ENCODE measurements around the gene MOSPD3. TPM values are rescaled to one million over a fixed set of nuclear protein-coding genes. Genes with fewer than 3 reads are reported as not detected.

MOSPD3 gene
- polyA plus RNA-seq, 1 experiment, result 9.1 TPM

DNA sequence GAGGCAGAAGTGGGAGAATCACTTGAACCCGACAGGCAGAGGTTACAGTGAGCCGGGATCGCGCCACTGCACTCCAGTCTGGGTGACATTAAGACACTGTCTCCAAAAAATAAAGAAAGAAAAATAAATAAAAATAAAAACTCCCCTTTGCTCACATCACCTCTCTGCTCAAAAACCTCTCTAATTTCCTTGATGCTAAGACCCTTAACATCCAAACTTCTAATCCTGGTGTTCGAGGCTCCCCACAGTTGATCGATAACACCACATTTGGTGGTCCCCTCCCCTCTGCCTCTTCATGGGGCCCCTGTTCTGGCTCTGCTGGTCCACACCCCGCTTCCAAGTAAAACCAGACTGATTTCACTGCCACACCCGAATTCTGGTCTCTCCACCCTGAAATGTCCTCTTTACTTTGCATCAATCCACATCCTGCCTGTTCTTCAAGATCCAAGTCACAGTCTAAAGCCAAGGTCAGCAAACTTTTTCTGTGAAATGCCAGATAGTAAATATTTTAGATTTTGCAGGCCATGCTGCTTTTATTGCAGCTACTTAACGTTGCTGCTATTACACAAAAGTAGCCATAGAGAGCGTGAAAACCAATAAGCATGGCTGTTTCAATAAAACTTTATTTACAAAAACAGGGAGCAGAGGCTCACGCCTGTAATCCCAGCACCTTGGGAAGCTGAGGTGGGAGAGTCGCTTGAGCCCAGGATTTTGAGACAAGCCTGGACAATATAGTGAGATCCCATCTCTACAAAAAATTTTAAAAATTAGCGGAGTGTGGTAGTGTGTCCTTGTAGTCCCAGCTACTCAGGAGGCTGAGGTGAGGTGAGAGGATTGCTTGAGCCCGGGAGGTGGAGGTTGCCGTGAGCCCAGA is 11.8 kb downstream of the MOSPD3 start:
- no peak for DNase-seq (ENCODE audit: low read depth, low spot score)
- TF ChIP-seq CTCF (IDR thresholded peaks at IDR 0.05; ENCODE audit: low read depth, low read length), result no peak
- Histone ChIP-seq H3K9me3 (ENCODE audit: control insufficient read depth, insufficient read depth, low read length) (no peaks in the 10 kb centered on the region), H3K27ac (ENCODE audit: low read depth, low read length) (no peak overlapping the region), H3K27me3 (ENCODE audit: control insufficient read depth, insufficient read depth, low read length) (no peaks in the 10 kb centered on the region), H3K4me3 (ENCODE audit: low read depth, low read length) (no peak overlapping the region)
- ChIA-PET CTCF (no interaction called here), POLR2A (no interaction called here)

GRCh38 chr7:100626055-100626454 is 13.7 kb downstream of the MOSPD3 start:
- ChIA-PET CTCF (interaction anchor here (1.0 kb wide), 1 partner anchor 100 kb away, joined by 3 read pairs; no protein-coding TSS in a partner anchor), POLR2A (interaction anchor here (0.5 to 1.5 kb wide), 4 partner anchors 14 to 80 kb away, joined by 3 to 7 read pairs (median 6); partner anchors contain the start of genes FBXO24, LRCH4, MOSPD3 and PCOLCE)
- H3K4me3 ChIP-seq (ENCODE audit: low read depth, low read length), result peak overlapping the region; percentile 53
- no peaks in the 10 kb centered on the region for H3K9me3 ChIP-seq (ENCODE audit: control insufficient read depth, insufficient read depth, low read length)
- no peak for DNase-seq (ENCODE audit: low read depth, low spot score)
- H3K27me3 ChIP-seq (ENCODE audit: control insufficient read depth, insufficient read depth, low read length), result no peaks in the 10 kb centered on the region
- TF ChIP-seq CTCF (IDR thresholded peaks at IDR 0.05; ENCODE audit: low read depth, low read length), result no peak
- no peak overlapping the region for H3K27ac ChIP-seq (ENCODE audit: low read depth, low read length)

GRCh38 chr7:100626530-100627237 is 14.3 kb downstream of the MOSPD3 start:
- POLR2A ChIA-PET, result interaction anchor here (0.5 to 1.5 kb wide), 4 partner anchors 14 to 79 kb away, joined by 3 to 7 read pairs (median 6); partner anchors contain the start of genes FBXO24, LRCH4, MOSPD3 and PCOLCE
- H3K27ac ChIP-seq (ENCODE audit: low read depth, low read length), result no peak overlapping the region

DNA sequence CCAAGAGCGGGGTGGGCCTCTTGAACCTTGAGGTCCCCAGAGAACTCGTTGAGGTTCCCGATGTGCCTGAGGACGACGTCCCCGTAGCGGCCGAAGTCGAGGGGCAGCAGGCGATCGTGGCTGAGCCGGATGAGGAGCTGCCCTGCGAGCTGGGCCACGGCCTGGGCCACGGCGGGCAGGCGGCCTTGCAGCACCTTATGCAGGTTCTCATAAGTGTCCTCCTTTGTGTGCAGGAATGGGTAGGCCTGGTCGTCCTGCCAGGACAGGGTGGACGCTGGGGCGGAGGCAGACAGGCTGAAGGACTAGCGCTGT is 14.9 kb downstream of the MOSPD3 start:
- TF ChIP-seq CTCF (IDR thresholded peaks at IDR 0.05; ENCODE audit: low read depth, low read length), result no peak
- ChIA-PET POLR2A (interaction anchor here (1.2 to 1.5 kb wide), 2 partner anchors 15 to 41 kb away, joined by 3 to 7 read pairs; partner anchors contain the start of genes FBXO24, LRCH4 and MOSPD3), CTCF (interaction anchor here (1.0 to 1.3 kb wide), 2 partner anchors 17 to 99 kb away, joined by 3 read pairs; no protein-coding TSS in a partner anchor)
- Histone ChIP-seq H3K9me3 (ENCODE audit: control insufficient read depth, insufficient read depth, low read length) (no peaks in the 10 kb centered on the region), H3K4me3 (ENCODE audit: low read depth, low read length) (no peak overlapping the region), H3K27me3 (ENCODE audit: control insufficient read depth, insufficient read depth, low read length) (no peaks in the 10 kb centered on the region), H3K27ac (ENCODE audit: low read depth, low read length) (no peak overlapping the region)
- DNase-seq (ENCODE audit: low read depth, low spot score), result no peak

More at GRCh38 chr7:100626530-100627237, 14.3 kb downstream of the MOSPD3 start:
- H3K9me3 ChIP-seq (ENCODE audit: control insufficient read depth, insufficient read depth, low read length), result no peaks in the 10 kb centered on the region
- H3K4me3 ChIP-seq (ENCODE audit: low read depth, low read length), result peak overlapping the region; percentile 53
- no peaks in the 10 kb centered on the region for H3K27me3 ChIP-seq (ENCODE audit: control insufficient read depth, insufficient read depth, low read length)
- no peak for TF ChIP-seq CTCF (IDR thresholded peaks at IDR 0.05; ENCODE audit: low read depth, low read length)
- CTCF ChIA-PET, result interaction anchor here (1.0 to 1.3 kb wide), 2 partner anchors 17 to 99 kb away, joined by 3 read pairs; no protein-coding TSS in a partner anchor
- DNase-seq (ENCODE audit: low read depth, low spot score), result peak; percentile 59
